ENCODE data around the gene STAC2.

STAC2 gene

GRCh38 chr17:39209317-39210092 lies 16.2 kb downstream of the STAC2 start:
- peak; percentile 9 for DNase-seq

- peak; percentile 82 for DNase-seq
Measured at GRCh38 chr17:39208893-39209292, 16.9 kb downstream of the STAC2 start.

GRCh38 chr17:39208136-39208535 lies 17.6 kb downstream of the STAC2 start:
- no peak for DNase-seq

- peak; percentile 4 for DNase-seq
Measured at GRCh38 chr17:39205112-39205526, 20.6 kb downstream of the STAC2 start.

GRCh38 chr17:39204245-39204644 lies 21.5 kb downstream of the STAC2 start:
- DNase-seq = no peak

GRCh38 chr17:39200957-39201510 lies 24.7 kb downstream of the STAC2 start:
- DNase-seq = peak; percentile 40

- peak; percentile 86 for DNase-seq
Measured at GRCh38 chr17:39200070-39200879, 25.5 kb downstream of the STAC2 start, which contains the start of gene RPL19. RPL19 (plus strand) TSS chr17:39200283; CDS start chr17:39200345, 62 bp downstream.

- DNase-seq = peak; percentile 92
Measured at GRCh38 chr17:39199820-39200069, 26.0 kb downstream of the STAC2 start.

GRCh38 chr17:39198186-39198566 lies 27.6 kb downstream of the STAC2 start:
- peak; percentile 63 for DNase-seq

GRCh38 chr17:39197380-39198185 lies 28.2 kb downstream of the STAC2 start, which contains the start of gene CACNB1:
CACNB1 (minus strand) TSS chr17:39197669; CDS start chr17:39197495, 174 bp downstream.
- DNase-seq = no peak

- DNase-seq = no peak
Measured at GRCh38 chr17:39196808-39197291, 28.9 kb downstream of the STAC2 start.

- no peak for DNase-seq
Measured at GRCh38 chr17:39196241-39196807, 29.4 kb downstream of the STAC2 start.

GRCh38 chr17:39195568-39196160 lies 30.1 kb downstream of the STAC2 start:
- DNase-seq = no peak

- DNase-seq = no peak
Measured at GRCh38 chr17:39194985-39195524, 30.7 kb downstream of the STAC2 start.

- DNase-seq = no peak
Measured at GRCh38 chr17:39194089-39194984, 31.4 kb downstream of the STAC2 start.

GRCh38 chr17:39193346-39193745 lies 32.4 kb downstream of the STAC2 start:
- DNase-seq = peak; percentile 21

- peak; percentile 9 for DNase-seq
Measured at GRCh38 chr17:39192901-39193300, 32.8 kb downstream of the STAC2 start.

- no peak for DNase-seq
Measured at GRCh38 chr17:39191750-39192510, 33.8 kb downstream of the STAC2 start.

GRCh38 chr17:39187152-39187830 lies 38.5 kb downstream of the STAC2 start:
- DNase-seq = peak; percentile 71
